ENCODE measurements around the gene LRBA.
"Not testable (repeated sequence)": the region's sequence is repeated elsewhere in the genome, so short reads cannot be mapped to it uniquely, and the experiment has no call there.

LRBA gene

GRCh38 chr4:150799207-150799606 is 215.9 kb downstream of the LRBA start:
- DNase-seq (ENCODE audit: low spot score), result peak; percentile 21

- DNase-seq (ENCODE audit: low spot score), result no peak
These were observed 220.4 kb downstream of the LRBA start for GRCh38 chr4:150794706-150795105.

- peak; percentile 8 for DNase-seq (ENCODE audit: low spot score)
These were observed 225.2 kb downstream of the LRBA start for GRCh38 chr4:150789864-150790263.

- no peak for DNase-seq (ENCODE audit: low spot score)
These were observed 230.1 kb downstream of the LRBA start for GRCh38 chr4:150784939-150785338.

- DNase-seq (ENCODE audit: low spot score), result no peak
These were observed 230.8 kb downstream of the LRBA start for GRCh38 chr4:150784305-150784704.

- no peak for DNase-seq (ENCODE audit: low spot score)
These were observed 232.2 kb downstream of the LRBA start for GRCh38 chr4:150782921-150783320.

GRCh38 chr4:150782311-150782710 is 232.8 kb downstream of the LRBA start:
- DNase-seq (ENCODE audit: low spot score), result no peak

GRCh38 chr4:150781191-150781590 is 233.9 kb downstream of the LRBA start:
- DNase-seq (ENCODE audit: low spot score), result no peak

GRCh38 chr4:150779707-150780106 is 235.4 kb downstream of the LRBA start:
- no peak for DNase-seq (ENCODE audit: low spot score)

GRCh38 chr4:150773729-150774449 is 241.2 kb downstream of the LRBA start:
- no peak for DNase-seq (ENCODE audit: low spot score)

GRCh38 chr4:150773032-150773431 is 242.1 kb downstream of the LRBA start:
- no peak for DNase-seq (ENCODE audit: low spot score)

GRCh38 chr4:150771382-150771781 is 243.7 kb downstream of the LRBA start:
- DNase-seq (ENCODE audit: low spot score), result no peak

- DNase-seq (ENCODE audit: low spot score), result no peak
These were observed 245.2 kb downstream of the LRBA start for GRCh38 chr4:150769845-150770244.

- no peak for DNase-seq (ENCODE audit: low spot score)
These were observed 245.8 kb downstream of the LRBA start for GRCh38 chr4:150769248-150769647.

GRCh38 chr4:150768497-150768896 is 246.6 kb downstream of the LRBA start:
- no peak for DNase-seq (ENCODE audit: low spot score)

GRCh38 chr4:150765216-150765615 is 249.9 kb downstream of the LRBA start:
- no peak for DNase-seq (ENCODE audit: low spot score)

- DNase-seq (ENCODE audit: low spot score), result no peak
These were observed 263.4 kb downstream of the LRBA start for GRCh38 chr4:150751648-150752047.

GRCh38 chr4:150750824-150751223 is 264.3 kb downstream of the LRBA start:
- DNase-seq (ENCODE audit: low spot score), result no peak

GRCh38 chr4:150746156-150746555 is 268.9 kb downstream of the LRBA start:
- no peak for DNase-seq (ENCODE audit: low spot score)

GRCh38 chr4:150744570-150744969 is 270.5 kb downstream of the LRBA start:
- DNase-seq (ENCODE audit: low spot score), result no peak

- DNase-seq (ENCODE audit: low spot score), result no peak
These were observed 271.3 kb downstream of the LRBA start for GRCh38 chr4:150743564-150744342.

- not testable (repeated sequence) for DNase-seq (ENCODE audit: low spot score)
These were observed 272.2 kb downstream of the LRBA start for GRCh38 chr4:150742930-150743329.

GRCh38 chr4:150739591-150739990 is 275.5 kb downstream of the LRBA start:
- DNase-seq (ENCODE audit: low spot score), result no peak
